ENCODE data around the gene LRRC75B. TPM values are rescaled to one million over a fixed set of nuclear protein-coding genes. Genes with fewer than 3 reads are reported as not detected.
"Not testable (repeated sequence)": the region's sequence is repeated elsewhere in the genome, so short reads cannot be mapped to it uniquely, and the experiment has no call there.

LRRC75B gene, protein sequence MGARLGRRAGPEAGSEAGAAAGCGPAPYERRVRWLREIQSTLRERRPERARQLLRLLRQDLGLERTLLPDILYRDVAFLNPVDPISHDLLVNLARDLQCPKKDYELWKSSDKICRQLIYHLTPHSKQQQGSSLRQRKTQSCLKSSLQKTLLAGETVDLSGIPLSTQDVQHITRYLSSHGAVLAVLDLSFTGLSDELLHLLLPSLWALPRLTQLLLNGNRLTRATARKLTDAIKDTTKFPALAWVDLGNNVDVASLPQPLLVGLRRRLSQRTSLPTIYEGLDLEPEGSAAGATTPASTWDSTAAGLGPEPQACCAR
- 12.2 and 18.3 TPM in 2 replicates for polyA plus RNA-seq
- 5.4 and 5.9 TPM in 2 replicates for polyA minus RNA-seq

GRCh38 chr22:24592851-24593558, at the start of gene LRRC75B:
Gene LRRC75B, minus strand, starts transcription at chr22:24593073. Its CDS starts 34 bp downstream, at chr22:24593039.
- H3K27ac ChIP-seq (ENCODE audit: low read length) = no peak within 1 kb of the TSS
- H3K9me3 ChIP-seq (ENCODE audit: low read length) = no peaks in the 10 kb centered on the region

GRCh38 chr22:24642307-24642706, 49.4 kb upstream of the LRRC75B start:
- H3K27ac ChIP-seq (ENCODE audit: low read length); H3K4me2 ChIP-seq (ENCODE audit: low read length); H3K4me3 ChIP-seq (ENCODE audit: low read length); H2AFZ ChIP-seq (ENCODE audit: low read depth, low read length); H3K9ac ChIP-seq (ENCODE audit: low read length); H3K27me3 ChIP-seq (ENCODE audit: insufficient read depth, low read depth, low read length); H4K20me1 ChIP-seq (ENCODE audit: insufficient read depth); H3K36me3 ChIP-seq (ENCODE audit: insufficient read depth, low read length); H3K9me2 ChIP-seq (ENCODE audit: insufficient read depth, low read length); H3K79me2 ChIP-seq (replicated peaks; ENCODE audit: insufficient read depth, low read length); H3K9me3 ChIP-seq (ENCODE audit: low read length); H3F3A ChIP-seq (ENCODE audit: insufficient read depth, low read length, poor library complexity, severe bottlenecking): not testable (repeated sequence)

More at GRCh38 chr22:24592851-24593558, at the start of gene LRRC75B:
- Histone ChIP-seq H3K9ac (ENCODE audit: low read length) (peak within 1 kb of the TSS; percentile 64), H3F3A (ENCODE audit: insufficient read depth, low read length, poor library complexity, severe bottlenecking) (no peaks in the 10 kb centered on the region), H2AFZ (ENCODE audit: low read depth, low read length) (peak within 1 kb of the TSS; percentile 60), H3K27me3 (ENCODE audit: insufficient read depth, low read depth, low read length) (no peaks in the 10 kb centered on the region), H3K9me2 (ENCODE audit: insufficient read depth, low read length) (no peaks in the 10 kb centered on the region), H3K36me3 (ENCODE audit: insufficient read depth, low read length) (no peaks in the 10 kb centered on the region), H3K4me3 (ENCODE audit: low read length) (peak within 1 kb of the TSS; percentile 64), H3K4me2 (ENCODE audit: low read length) (peak within 1 kb of the TSS; percentile 25), H3K79me2 (replicated peaks; ENCODE audit: insufficient read depth, low read length) (no peaks in the 10 kb centered on the region), H4K20me1 (ENCODE audit: insufficient read depth) (no peaks in the 10 kb centered on the region)
- no peak for TF ChIP-seq EP300 (conservative IDR thresholded peaks at IDR 0.05; ENCODE audit: poor library complexity, severe bottlenecking)
- peak; percentile 8 for TF ChIP-seq POLR2AphosphoS5 (IDR thresholded peaks at IDR 0.05)

GRCh38 chr22:24636513-24636912, 43.6 kb upstream of the LRRC75B start:
- H3K27ac ChIP-seq (ENCODE audit: low read length); H2AFZ ChIP-seq (ENCODE audit: low read depth, low read length); H3K9ac ChIP-seq (ENCODE audit: low read length); H3K36me3 ChIP-seq (ENCODE audit: insufficient read depth, low read length); H3K4me3 ChIP-seq (ENCODE audit: low read length); H4K20me1 ChIP-seq (ENCODE audit: insufficient read depth); H3K9me3 ChIP-seq (ENCODE audit: low read length); H3F3A ChIP-seq (ENCODE audit: insufficient read depth, low read length, poor library complexity, severe bottlenecking); H3K79me2 ChIP-seq (replicated peaks; ENCODE audit: insufficient read depth, low read length); H3K4me2 ChIP-seq (ENCODE audit: low read length); H3K9me2 ChIP-seq (ENCODE audit: insufficient read depth, low read length); H3K27me3 ChIP-seq (ENCODE audit: insufficient read depth, low read depth, low read length): not testable (repeated sequence)

- H3K79me2 ChIP-seq (replicated peaks; ENCODE audit: insufficient read depth, low read length); H3K9ac ChIP-seq (ENCODE audit: low read length); H3K4me2 ChIP-seq (ENCODE audit: low read length); H3K9me3 ChIP-seq (ENCODE audit: low read length); H3F3A ChIP-seq (ENCODE audit: insufficient read depth, low read length, poor library complexity, severe bottlenecking); H4K20me1 ChIP-seq (ENCODE audit: insufficient read depth); H3K27me3 ChIP-seq (ENCODE audit: insufficient read depth, low read depth, low read length); H3K27ac ChIP-seq (ENCODE audit: low read length); H2AFZ ChIP-seq (ENCODE audit: low read depth, low read length); H3K36me3 ChIP-seq (ENCODE audit: insufficient read depth, low read length); H3K9me2 ChIP-seq (ENCODE audit: insufficient read depth, low read length); H3K4me3 ChIP-seq (ENCODE audit: low read length): not testable (repeated sequence)
Measured at GRCh38 chr22:24634776-24635389, 42.0 kb upstream of the LRRC75B start.

GRCh38 chr22:24633231-24634023, 40.6 kb upstream of the LRRC75B start:
- H2AFZ ChIP-seq (ENCODE audit: low read depth, low read length); H3K4me2 ChIP-seq (ENCODE audit: low read length); H3K27ac ChIP-seq (ENCODE audit: low read length); H3K79me2 ChIP-seq (replicated peaks; ENCODE audit: insufficient read depth, low read length); H3K27me3 ChIP-seq (ENCODE audit: insufficient read depth, low read depth, low read length); H4K20me1 ChIP-seq (ENCODE audit: insufficient read depth); H3K9ac ChIP-seq (ENCODE audit: low read length); H3K4me3 ChIP-seq (ENCODE audit: low read length); H3K9me2 ChIP-seq (ENCODE audit: insufficient read depth, low read length); H3K36me3 ChIP-seq (ENCODE audit: insufficient read depth, low read length); H3K9me3 ChIP-seq (ENCODE audit: low read length); H3F3A ChIP-seq (ENCODE audit: insufficient read depth, low read length, poor library complexity, severe bottlenecking): not testable (repeated sequence)

DNA sequence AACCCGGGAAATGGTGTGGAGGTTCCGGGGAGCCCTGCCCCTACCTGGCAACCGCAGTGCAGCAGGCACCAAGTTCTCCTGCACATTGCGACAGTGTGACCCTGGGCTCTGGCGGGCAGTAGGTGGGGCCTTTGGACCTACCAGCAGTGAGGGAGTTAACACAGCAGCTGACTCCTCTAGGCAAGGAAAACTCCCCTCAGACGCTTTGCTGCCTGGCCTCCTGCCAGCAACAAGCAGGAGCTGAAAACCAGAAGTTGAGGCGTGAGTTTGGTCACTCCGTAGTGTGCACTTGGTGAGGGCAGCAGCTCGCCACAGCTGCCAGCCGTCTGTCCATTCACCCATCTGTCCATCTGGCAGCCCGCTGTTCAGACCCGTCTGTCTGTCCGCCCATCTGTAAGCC, 39.8 kb upstream of the LRRC75B start:
- H2AFZ ChIP-seq (ENCODE audit: low read depth, low read length); H3K9me3 ChIP-seq (ENCODE audit: low read length); H3K36me3 ChIP-seq (ENCODE audit: insufficient read depth, low read length); H3K4me2 ChIP-seq (ENCODE audit: low read length); H3K79me2 ChIP-seq (replicated peaks; ENCODE audit: insufficient read depth, low read length); H3K4me3 ChIP-seq (ENCODE audit: low read length); H3K27me3 ChIP-seq (ENCODE audit: insufficient read depth, low read depth, low read length); H3K9ac ChIP-seq (ENCODE audit: low read length); H3K9me2 ChIP-seq (ENCODE audit: insufficient read depth, low read length); H4K20me1 ChIP-seq (ENCODE audit: insufficient read depth); H3K27ac ChIP-seq (ENCODE audit: low read length); H3F3A ChIP-seq (ENCODE audit: insufficient read depth, low read length, poor library complexity, severe bottlenecking): not testable (repeated sequence)

DNA sequence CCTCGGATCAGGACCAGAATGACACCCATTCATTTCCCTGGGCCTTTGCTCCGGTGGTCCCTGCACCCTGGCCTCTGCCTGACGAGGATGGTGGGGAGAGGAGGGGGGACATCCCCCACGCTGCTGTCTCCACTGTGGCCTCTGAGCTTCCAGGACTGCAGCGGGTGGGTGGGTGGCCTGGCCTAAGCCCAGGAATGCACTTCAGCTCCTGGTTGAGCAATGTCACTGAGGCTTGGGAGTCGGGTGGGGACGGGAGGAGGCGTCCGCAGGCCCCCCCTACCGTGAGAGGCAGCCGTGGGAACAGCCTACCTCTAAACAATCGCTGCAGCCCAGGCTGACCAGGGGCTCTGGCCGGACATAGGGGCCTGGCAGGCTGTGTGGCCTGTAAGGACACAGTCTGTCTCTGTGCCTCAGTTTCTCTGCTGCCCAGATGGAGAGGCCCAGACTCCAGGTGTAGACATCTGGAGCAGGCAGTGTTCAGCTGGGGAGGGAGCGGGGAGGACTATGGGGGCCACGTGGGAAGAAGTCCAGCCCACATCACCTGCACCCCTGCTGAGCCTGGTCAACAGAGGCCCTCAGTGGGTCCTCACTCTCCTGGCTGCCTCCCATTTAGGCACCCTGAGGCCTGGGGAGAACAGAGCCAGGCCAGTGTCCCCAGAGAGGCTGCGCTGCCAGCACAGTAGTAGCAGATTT, 38.7 kb upstream of the LRRC75B start:
- H3K4me3 ChIP-seq (ENCODE audit: low read length); H3F3A ChIP-seq (ENCODE audit: insufficient read depth, low read length, poor library complexity, severe bottlenecking); H3K9me2 ChIP-seq (ENCODE audit: insufficient read depth, low read length); H3K36me3 ChIP-seq (ENCODE audit: insufficient read depth, low read length); H3K79me2 ChIP-seq (replicated peaks; ENCODE audit: insufficient read depth, low read length); H3K4me2 ChIP-seq (ENCODE audit: low read length); H3K9ac ChIP-seq (ENCODE audit: low read length); H4K20me1 ChIP-seq (ENCODE audit: insufficient read depth); H3K27me3 ChIP-seq (ENCODE audit: insufficient read depth, low read depth, low read length); H2AFZ ChIP-seq (ENCODE audit: low read depth, low read length); H3K9me3 ChIP-seq (ENCODE audit: low read length); H3K27ac ChIP-seq (ENCODE audit: low read length): not testable (repeated sequence)

Measured in neural cell (in vitro differentiated cells).